Measurements from ENCODE around the gene TTC28.
A peak's percentile ranks its signal among the peaks of the same experiment; 100 is the strongest.

TTC28 gene

DNA sequence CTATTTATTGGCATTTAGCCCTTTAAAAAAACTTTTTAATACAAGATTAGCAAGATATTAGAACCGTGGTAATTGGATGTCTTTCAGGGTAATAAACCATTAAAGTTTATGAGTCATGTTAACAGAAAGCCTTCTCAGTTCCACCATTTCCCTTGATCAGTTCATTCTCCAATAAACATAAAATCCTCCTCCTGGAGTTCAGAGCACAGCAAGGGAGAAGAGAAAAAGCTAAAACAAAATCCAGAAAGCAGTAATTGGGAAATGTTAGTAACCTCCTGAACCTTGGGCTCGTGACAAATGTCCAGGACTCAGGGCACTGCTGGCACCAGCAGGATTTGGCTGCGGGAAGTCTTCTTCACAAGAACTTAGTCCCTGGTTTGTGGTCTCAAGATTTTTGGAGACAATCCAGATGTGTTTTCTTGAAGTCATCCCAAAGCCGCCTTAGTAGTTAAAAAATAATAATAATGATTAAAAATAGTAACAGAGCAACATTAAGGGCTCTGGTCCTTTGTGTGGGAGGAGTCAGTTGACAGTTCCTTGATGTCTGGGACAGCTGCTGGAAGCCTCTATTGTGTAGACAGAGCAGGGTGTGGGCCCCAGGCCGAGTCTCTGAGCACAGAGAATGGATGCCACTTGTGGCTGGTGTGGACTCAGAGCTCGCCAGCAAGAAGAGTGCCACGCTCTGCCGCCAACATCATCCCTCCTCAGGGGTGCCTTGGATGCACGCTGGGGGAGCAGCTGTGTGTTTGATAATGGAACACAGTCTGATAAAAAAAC lies 717.2 kb downstream of the TTC28 start:
- peak overlapping the region in 2 of 3 experiments; percentile 31 to 64 for H3K4me3 Mint-ChIP-seq
- H3K4me1 Mint-ChIP-seq: peaks cover 33% of the 10 kb centered on the region
- peaks cover 5% of the 10 kb centered on the region for H3K9me3 Mint-ChIP-seq
- peaks cover 22% of the 10 kb centered on the region for H3K36me3 Mint-ChIP-seq (ENCODE audit: low read depth)
- H3K27ac Mint-ChIP-seq: peak overlapping the region; percentile 56 to 86 (median 64)
- TF ChIP-seq, protein P1, sequence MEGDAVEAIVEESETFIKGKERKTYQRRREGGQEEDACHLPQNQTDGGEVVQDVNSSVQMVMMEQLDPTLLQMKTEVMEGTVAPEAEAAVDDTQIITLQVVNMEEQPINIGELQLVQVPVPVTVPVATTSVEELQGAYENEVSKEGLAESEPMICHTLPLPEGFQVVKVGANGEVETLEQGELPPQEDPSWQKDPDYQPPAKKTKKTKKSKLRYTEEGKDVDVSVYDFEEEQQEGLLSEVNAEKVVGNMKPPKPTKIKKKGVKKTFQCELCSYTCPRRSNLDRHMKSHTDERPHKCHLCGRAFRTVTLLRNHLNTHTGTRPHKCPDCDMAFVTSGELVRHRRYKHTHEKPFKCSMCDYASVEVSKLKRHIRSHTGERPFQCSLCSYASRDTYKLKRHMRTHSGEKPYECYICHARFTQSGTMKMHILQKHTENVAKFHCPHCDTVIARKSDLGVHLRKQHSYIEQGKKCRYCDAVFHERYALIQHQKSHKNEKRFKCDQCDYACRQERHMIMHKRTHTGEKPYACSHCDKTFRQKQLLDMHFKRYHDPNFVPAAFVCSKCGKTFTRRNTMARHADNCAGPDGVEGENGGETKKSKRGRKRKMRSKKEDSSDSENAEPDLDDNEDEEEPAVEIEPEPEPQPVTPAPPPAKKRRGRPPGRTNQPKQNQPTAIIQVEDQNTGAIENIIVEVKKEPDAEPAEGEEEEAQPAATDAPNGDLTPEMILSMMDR (IDR thresholded peaks at IDR 0.05; ENCODE audit: unreplicated experiment in 3 of 3): no peak
- no peaks in the 10 kb centered on the region for H3K27me3 Mint-ChIP-seq (ENCODE audit: low read depth)

DNA sequence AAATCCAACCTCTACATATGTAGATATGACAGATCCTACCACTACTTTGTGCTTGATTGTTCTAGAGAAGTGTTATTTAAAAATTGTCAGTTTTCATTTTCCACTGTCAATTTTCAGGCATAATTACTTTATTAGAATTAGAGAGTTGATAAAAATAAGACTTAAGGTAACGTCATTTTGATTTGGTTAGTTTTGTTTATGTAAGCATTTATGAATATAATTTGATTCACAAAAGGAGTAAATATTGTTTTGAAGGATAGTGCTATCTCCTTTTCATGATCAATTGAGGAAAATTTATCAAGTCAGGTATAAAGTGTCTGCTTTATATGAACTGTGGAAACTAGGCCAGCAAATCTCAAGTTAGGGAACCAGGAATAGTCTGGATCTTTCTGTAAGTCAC lies 718.0 kb downstream of the TTC28 start:
- Mint-ChIP-seq H3K4me1 (peaks cover 33% of the 10 kb centered on the region), H3K9me3 (peaks cover 5% of the 10 kb centered on the region), H3K27ac (peak overlapping the region; percentile 40 to 86 (median 64)), H3K27me3 (ENCODE audit: low read depth) (no peaks in the 10 kb centered on the region), H3K4me3 (no peak overlapping the region), H3K36me3 (ENCODE audit: low read depth) (peaks cover 24% of the 10 kb centered on the region)
- TF ChIP-seq, protein P1 (IDR thresholded peaks at IDR 0.05; ENCODE audit: unreplicated experiment in 3 of 3): no peak

DNA sequence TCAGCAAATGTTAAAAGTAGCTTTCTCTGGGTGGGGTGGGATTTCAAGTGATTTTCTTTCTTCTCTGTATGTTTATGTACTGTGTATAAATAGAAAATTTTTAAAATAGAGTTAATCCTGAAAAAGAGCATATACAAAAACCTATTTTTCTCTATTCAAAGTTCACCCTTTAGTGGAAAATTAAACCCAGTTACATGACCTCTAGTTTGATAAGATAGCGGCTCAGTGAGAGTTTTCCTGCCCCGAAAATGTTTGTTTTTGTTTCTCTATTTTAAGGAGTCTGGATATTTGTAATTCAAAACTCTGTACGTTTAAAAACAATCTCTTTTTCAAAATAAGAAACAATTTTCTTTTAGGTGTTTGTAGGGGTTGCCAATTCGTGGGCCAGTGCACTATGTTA lies 718.5 kb downstream of the TTC28 start:
- TF ChIP-seq, protein P1 (IDR thresholded peaks at IDR 0.05; ENCODE audit: unreplicated experiment in 3 of 3): no peak
- peak overlapping the region in 1 of 3 experiments; percentile 64 for H3K27ac Mint-ChIP-seq
- H3K36me3 Mint-ChIP-seq (ENCODE audit: low read depth): peaks cover 22% of the 10 kb centered on the region
- peaks cover 33% of the 10 kb centered on the region for H3K4me1 Mint-ChIP-seq
- H3K4me3 Mint-ChIP-seq: no peak overlapping the region
- H3K27me3 Mint-ChIP-seq (ENCODE audit: low read depth): no peaks in the 10 kb centered on the region
- H3K9me3 Mint-ChIP-seq: peaks cover 5% of the 10 kb centered on the region

DNA sequence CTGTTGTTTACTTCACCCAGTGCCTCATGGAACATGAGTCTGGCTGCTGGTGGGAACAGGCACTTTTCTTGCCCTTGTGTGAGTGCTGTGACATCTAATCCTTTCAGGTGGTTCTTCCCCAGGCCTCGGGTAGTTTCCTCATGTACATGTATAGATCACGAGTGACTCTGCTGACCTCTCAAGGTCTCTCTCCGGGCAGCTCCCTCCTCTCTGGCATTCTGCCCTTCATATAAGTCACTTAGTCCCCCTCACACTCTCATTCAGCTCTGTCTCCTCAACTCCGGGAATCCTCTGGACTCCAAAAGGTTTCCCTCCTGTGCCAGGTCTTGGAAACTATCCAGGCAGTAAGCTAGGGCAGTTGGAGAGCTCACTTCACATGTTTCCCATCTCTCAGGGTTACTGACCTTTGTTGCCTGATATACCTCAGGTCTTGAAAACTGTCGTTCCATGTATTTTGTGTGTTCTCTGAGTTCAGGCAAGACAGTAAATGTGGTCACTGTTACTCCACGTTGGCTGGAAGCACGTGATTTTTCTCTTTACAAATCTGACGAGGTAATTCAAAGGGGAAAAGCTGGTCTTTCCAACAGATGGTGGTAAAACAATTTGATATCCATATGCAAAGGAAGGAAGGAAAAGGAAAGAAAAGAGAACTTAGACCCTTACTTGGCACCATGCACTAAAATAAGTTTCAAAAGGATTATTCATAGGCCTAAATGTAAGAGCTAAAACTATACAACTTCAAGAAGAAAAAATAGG lies 720.1 kb downstream of the TTC28 start:
- Mint-ChIP-seq H3K4me1 (peaks cover 33% of the 10 kb centered on the region), H3K36me3 (ENCODE audit: low read depth) (peaks cover 30% of the 10 kb centered on the region), H3K27ac (peak overlapping the region in 1 of 3 experiments; percentile 48), H3K9me3 (peaks cover 5% of the 10 kb centered on the region), H3K27me3 (ENCODE audit: low read depth) (no peaks in the 10 kb centered on the region), H3K4me3 (no peak overlapping the region)
- TF ChIP-seq, protein P1 (IDR thresholded peaks at IDR 0.05; ENCODE audit: unreplicated experiment in 3 of 3): no peak

DNA sequence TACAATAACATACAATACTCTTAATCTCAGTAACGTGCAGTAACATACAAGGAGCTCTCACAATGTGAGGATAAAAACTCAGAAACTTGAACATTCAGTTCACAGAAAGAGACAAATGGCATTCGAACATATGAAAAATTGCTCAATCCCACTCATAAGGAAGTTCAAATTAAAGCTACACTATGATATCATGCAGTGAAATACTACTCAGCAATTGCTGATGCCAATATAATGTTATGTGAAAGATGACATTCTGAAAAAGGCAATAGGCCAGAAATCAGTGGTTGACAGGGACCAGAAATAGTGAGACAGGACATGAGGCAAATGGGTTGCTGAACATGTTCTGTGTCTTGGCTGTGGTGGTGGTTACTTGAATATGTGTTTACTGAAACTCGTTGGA lies 726.9 kb downstream of the TTC28 start:
- Mint-ChIP-seq H3K4me1 (peaks cover 6% of the 10 kb centered on the region), H3K36me3 (ENCODE audit: low read depth) (peaks cover 19% of the 10 kb centered on the region), H3K27ac (no peak overlapping the region), H3K4me3 (no peak overlapping the region), H3K9me3 (no peaks in the 10 kb centered on the region), H3K27me3 (ENCODE audit: low read depth) (no peaks in the 10 kb centered on the region)
- TF ChIP-seq, protein P1 (IDR thresholded peaks at IDR 0.05; ENCODE audit: unreplicated experiment in 3 of 3): no peak

All from nephron (organoid).